GM19193 (cell line): ENCODE data around the gene RAD23B.

Experiments used
- POLR2A ChIP-seq: IDR thresholded peaks from 4 replicates; pipeline ENCODE4 v1.6.1; 2011; ENCODE audit not compliant: insufficient read depth, insufficient read length; ENCODE audit errors: extremely low read depth

The RAD23B gene

GRCh38 chr9:107363516-107364152 lies 80.6 kb downstream of the RAD23B start:
- no peak for TF ChIP-seq POLR2A

GRCh38 chr9:107367727-107368502 lies 84.8 kb downstream of the RAD23B start:
- no peak for TF ChIP-seq POLR2A

- no peak for TF ChIP-seq POLR2A
Observed at GRCh38 chr9:107368696-107369095, 85.6 kb downstream of the RAD23B start.

- no peak for TF ChIP-seq POLR2A
Observed at GRCh38 chr9:107373809-107374208, 90.7 kb downstream of the RAD23B start.

- no peak for TF ChIP-seq POLR2A
Observed at GRCh38 chr9:107375001-107375400, 91.9 kb downstream of the RAD23B start.

GRCh38 chr9:107375651-107376369 lies 92.7 kb downstream of the RAD23B start:
- TF ChIP-seq POLR2A: no peak

GRCh38 chr9:107378006-107378405 lies 94.9 kb downstream of the RAD23B start:
- TF ChIP-seq POLR2A: no peak
